ENCODE measurements around the gene IL23A.

Gene IL23A

DNA sequence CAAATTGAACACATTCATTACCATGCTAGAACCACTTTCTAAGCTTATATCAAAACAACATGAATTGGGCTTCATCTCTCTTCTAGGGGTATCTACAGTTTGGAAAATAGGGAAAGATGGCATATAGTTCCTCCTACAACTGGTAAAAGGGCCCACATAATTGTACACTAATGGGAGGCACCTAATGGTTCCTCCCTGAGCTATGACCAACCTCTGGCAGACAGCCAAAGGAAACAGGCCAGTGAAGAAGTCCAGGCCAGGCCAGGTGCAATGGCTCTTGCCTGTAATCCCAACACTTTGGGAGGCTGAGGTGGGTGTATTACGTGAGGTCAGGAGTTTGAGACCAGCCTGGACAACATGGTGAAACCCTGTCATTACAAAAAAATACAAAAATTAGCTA, 47.2 kb downstream of the IL23A start:
- H2AFZ ChIP-seq (ENCODE audit: low read length, unreplicated experiment), result no peak overlapping the region
- no peaks in the 10 kb centered on the region; the same call in 1 of the 2 replicates for H3K27me3 ChIP-seq (ENCODE audit: insufficient read depth, low read length)
- H3K4me1 ChIP-seq (ENCODE audit: control insufficient read depth, insufficient read depth, low read length, unreplicated experiment), result peaks cover 14% of the 10 kb centered on the region
- H3K79me2 ChIP-seq (ENCODE audit: control insufficient read depth, insufficient read depth, low read length, unreplicated experiment), result no peaks in the 10 kb centered on the region
- no peak overlapping the region for H3K27ac ChIP-seq (ENCODE audit: low read depth, low read length)
- H3K4me3 ChIP-seq (ENCODE audit: low read depth, low read length), result no peak overlapping the region
- no peaks in the 10 kb centered on the region for H3K36me3 ChIP-seq (ENCODE audit: insufficient read depth, low read length)

DNA sequence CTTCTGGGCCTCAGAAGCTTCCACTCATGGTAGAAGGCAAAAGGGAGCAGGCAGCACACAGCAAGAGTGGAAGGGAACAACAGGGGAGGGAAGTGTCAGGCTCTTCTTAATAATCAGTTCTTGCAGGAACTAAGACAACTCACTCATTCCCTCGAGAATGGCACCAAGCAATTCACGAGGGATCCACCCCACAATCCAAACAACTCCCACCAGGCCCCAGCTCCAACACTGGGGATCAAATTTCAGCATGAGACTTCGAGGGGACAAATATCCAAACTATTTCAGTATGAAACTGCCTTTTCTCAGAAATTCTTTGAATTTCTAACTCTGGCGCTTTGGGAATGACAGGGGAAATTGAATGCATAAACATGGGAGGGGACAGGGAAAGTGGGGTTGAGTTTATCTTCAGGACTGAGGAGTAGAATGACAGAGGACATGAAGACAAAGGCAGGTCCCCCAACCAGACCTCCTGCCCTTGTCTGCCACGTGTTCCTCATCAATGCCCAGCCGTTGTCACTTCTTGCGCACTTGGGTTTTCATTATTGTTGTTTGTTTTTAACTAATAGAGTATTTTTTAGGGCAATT, 48.6 kb downstream of the IL23A start:
- H3K4me3 ChIP-seq (ENCODE audit: low read depth, low read length), result no peak overlapping the region
- H2AFZ ChIP-seq (ENCODE audit: low read length, unreplicated experiment), result no peak overlapping the region
- no peak overlapping the region for H3K27ac ChIP-seq (ENCODE audit: low read depth, low read length)
- H3K27me3 ChIP-seq (ENCODE audit: insufficient read depth, low read length), result no peaks in the 10 kb centered on the region; the same call in 1 of the 2 replicates
- peaks cover 14% of the 10 kb centered on the region for H3K4me1 ChIP-seq (ENCODE audit: control insufficient read depth, insufficient read depth, low read length, unreplicated experiment)
- no peaks in the 10 kb centered on the region for H3K79me2 ChIP-seq (ENCODE audit: control insufficient read depth, insufficient read depth, low read length, unreplicated experiment)
- no peaks in the 10 kb centered on the region for H3K36me3 ChIP-seq (ENCODE audit: insufficient read depth, low read length)

DNA sequence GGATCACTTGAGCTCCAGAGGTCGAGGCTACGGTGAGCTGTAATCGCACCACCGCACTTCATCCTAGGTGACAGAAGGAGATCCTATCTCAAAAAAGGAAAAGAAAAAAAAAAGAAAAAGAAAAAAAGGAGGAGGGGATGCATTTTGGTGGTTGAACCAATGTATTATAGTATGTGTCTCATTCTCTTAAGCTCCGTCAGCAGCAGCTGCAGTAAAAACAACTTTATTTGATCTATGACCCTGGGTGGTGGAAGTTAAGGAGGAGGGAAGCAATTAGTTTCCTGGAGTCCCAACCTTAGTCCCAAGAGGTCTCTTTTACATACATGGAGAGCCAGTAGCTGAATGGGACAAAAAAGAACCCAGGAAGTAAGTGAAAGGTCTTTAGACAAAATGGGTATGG, 50.7 kb downstream of the IL23A start:
- H3K27me3 ChIP-seq (ENCODE audit: insufficient read depth, low read length), result no peaks in the 10 kb centered on the region
- peaks cover 14% of the 10 kb centered on the region for H3K4me1 ChIP-seq (ENCODE audit: control insufficient read depth, insufficient read depth, low read length, unreplicated experiment)
- no peak overlapping the region for H2AFZ ChIP-seq (ENCODE audit: low read length, unreplicated experiment)
- no peaks in the 10 kb centered on the region for H3K36me3 ChIP-seq (ENCODE audit: insufficient read depth, low read length)
- no peak overlapping the region for H3K27ac ChIP-seq (ENCODE audit: low read depth, low read length)
- no peak overlapping the region for H3K4me3 ChIP-seq (ENCODE audit: low read depth, low read length)
- H3K79me2 ChIP-seq (ENCODE audit: control insufficient read depth, insufficient read depth, low read length, unreplicated experiment), result no peaks in the 10 kb centered on the region
